ENCODE results near the gene OTOG.

The OTOG gene

DNA sequence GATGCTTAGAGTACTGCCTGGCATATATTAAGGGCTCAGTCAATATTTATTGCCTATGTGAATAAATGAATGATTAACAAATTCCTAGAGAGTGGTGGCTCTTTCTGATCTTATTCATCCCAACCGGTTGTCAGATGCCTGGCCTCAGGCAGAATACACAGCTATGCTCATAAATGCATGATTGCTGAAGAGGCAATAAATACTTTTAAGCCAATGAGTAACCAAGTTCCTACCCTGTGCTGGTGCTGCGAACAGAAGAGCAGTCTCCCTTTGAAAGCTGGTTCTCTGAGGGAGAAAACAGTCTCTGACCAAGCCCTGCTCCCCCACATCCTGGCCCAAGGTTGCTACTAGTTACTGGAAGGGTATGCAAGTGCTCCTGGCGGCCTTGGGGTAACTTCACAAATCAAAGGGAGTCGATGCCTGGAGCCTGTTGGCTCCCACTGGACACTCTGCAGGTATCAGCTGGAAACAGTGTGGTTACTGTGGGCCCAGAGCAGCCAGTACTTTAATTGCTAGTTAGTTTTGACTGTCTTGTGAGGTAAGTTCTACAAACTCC lies 5.7 kb upstream of the OTOG start:
- H3K27me3 ChIP-seq (ENCODE audit: control insufficient read depth, insufficient read depth, low read length), result peaks cover 29% of the 10 kb centered on the region
- H3K9me3 ChIP-seq (ENCODE audit: control insufficient read depth, insufficient read depth, low read depth, low read length), result no peaks in the 10 kb centered on the region
- no peak overlapping the region for H3K4me3 ChIP-seq (ENCODE audit: low read depth, low read length)
- H3K36me3 ChIP-seq (ENCODE audit: control insufficient read depth, insufficient read depth, low read length), result no peaks in the 10 kb centered on the region
- H3K4me1 ChIP-seq (ENCODE audit: control insufficient read depth, insufficient read depth, low read length), result peaks cover 15% of the 10 kb centered on the region; the same call in 1 of the 2 replicates
- no peak overlapping the region for H3K9ac ChIP-seq (ENCODE audit: low read length)
- no peak overlapping the region for H3K27ac ChIP-seq (ENCODE audit: low read depth, low read length)

DNA sequence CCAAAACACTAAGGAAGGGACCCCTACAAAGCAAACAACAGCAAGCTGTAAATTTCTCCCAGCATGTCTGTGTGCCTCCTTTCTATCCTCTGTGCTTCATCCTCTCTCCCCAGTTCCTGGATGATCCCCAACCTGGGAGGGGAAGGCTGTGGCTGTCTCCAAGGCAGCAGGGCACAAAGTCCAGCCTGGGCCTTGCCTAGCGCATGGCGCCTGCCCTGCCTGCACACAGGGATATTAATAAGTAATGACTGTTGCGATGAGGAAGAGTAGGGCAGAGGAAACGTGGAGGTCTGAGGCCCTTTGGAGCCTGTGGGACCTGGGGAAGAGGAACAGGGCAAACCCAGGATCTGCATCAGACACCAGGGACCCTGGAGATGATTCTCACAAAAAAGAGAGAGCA lies 4.8 kb upstream of the OTOG start:
- no peak overlapping the region for H3K4me3 ChIP-seq (ENCODE audit: low read depth, low read length)
- H3K27me3 ChIP-seq (ENCODE audit: control insufficient read depth, insufficient read depth, low read length), result peaks cover 30% of the 10 kb centered on the region
- H3K9me3 ChIP-seq (ENCODE audit: control insufficient read depth, insufficient read depth, low read depth, low read length), result no peaks in the 10 kb centered on the region
- no peak overlapping the region for H3K27ac ChIP-seq (ENCODE audit: low read depth, low read length)
- H3K4me1 ChIP-seq (ENCODE audit: control insufficient read depth, insufficient read depth, low read length), result peaks cover 22% of the 10 kb centered on the region
- no peak overlapping the region for H3K9ac ChIP-seq (ENCODE audit: low read length)
- H3K36me3 ChIP-seq (ENCODE audit: control insufficient read depth, insufficient read depth, low read length), result no peaks in the 10 kb centered on the region

- Histone ChIP-seq H3K27ac (ENCODE audit: low read depth, low read length) (no peak overlapping the region), H3K27me3 (ENCODE audit: control insufficient read depth, insufficient read depth, low read length) (peaks cover 38% of the 10 kb centered on the region), H3K36me3 (ENCODE audit: control insufficient read depth, insufficient read depth, low read length) (no peaks in the 10 kb centered on the region), H3K4me3 (ENCODE audit: low read depth, low read length) (no peak overlapping the region; the same call in 1 of the 2 replicates), H3K9ac (ENCODE audit: low read length) (no peak overlapping the region), H3K9me3 (ENCODE audit: control insufficient read depth, insufficient read depth, low read depth, low read length) (no peaks in the 10 kb centered on the region), H3K4me1 (ENCODE audit: control insufficient read depth, insufficient read depth, low read length) (peaks cover 28% of the 10 kb centered on the region)
Measured at GRCh38 chr11:17543041-17543440, 4.0 kb upstream of the OTOG start.

DNA sequence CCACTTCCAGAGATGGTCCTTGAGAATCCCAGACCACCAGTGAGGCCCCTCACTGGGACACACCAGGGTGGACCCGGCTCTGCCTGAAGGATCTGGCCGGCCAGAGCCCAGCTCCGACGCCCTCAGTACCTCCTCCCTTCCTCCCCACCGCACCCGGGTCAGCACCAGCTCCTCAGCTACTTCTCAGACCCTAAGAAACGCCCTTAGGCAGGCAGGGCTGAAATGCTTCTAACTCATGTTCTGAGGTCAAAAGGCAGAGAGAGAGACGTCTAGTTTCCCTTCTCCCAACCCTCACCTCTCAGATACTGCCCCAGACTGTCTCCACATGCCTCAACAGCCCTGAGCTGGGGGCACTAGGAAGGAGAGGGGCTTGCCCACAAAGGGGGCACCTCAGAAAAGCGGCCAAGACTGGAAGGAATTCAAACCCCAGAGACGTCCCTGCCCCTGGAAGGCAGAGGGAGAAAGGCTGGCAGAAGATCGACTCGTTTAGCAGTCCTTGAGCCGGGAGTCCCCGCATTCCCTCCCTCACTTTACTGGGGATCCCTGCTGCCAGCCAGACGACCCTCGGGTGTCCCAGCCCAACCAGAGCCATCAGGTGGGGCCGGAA lies 3.4 kb upstream of the OTOG start:
- Histone ChIP-seq H3K9ac (ENCODE audit: low read length) (peak overlapping the region; percentile 4), H3K27me3 (ENCODE audit: control insufficient read depth, insufficient read depth, low read length) (peaks cover 39% of the 10 kb centered on the region), H3K4me3 (ENCODE audit: low read depth, low read length) (peak overlapping the region; percentile 70), H3K27ac (ENCODE audit: low read depth, low read length) (no peak overlapping the region), H3K9me3 (ENCODE audit: control insufficient read depth, insufficient read depth, low read depth, low read length) (no peaks in the 10 kb centered on the region), H3K36me3 (ENCODE audit: control insufficient read depth, insufficient read depth, low read length) (no peaks in the 10 kb centered on the region), H3K4me1 (ENCODE audit: control insufficient read depth, insufficient read depth, low read length) (peaks cover 31% of the 10 kb centered on the region)

DNA sequence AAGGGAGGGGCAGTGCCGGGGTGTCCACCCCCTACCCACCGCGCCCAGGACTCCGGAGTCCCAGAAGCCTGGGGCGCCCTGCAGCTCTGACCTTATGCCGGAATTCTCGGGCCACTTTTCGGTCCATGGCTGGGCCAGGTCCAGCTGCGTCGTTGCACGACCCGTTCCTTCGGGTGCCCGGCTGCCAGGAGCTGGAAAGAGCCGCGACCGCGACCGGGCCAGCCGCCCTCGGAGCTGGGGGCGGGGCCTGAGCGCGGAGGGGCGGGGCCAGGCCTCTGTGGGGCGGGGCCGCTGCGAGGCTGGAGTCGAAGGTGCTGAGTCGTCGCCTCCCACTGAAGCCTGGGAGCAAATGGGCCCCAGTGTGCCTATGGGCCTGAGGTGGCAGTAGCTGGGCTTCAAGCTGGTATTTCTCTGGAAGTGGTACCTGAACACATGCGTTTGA lies 2.9 kb upstream of the OTOG start, which contains the start of gene USH1C:
Gene USH1C (minus strand): TSS at position 236 of the 442 bp plus-strand sequence. CDS start 109 bp downstream, at position 127.
- peaks cover 31% of the 10 kb centered on the region for H3K4me1 ChIP-seq (ENCODE audit: control insufficient read depth, insufficient read depth, low read length)
- H3K9me3 ChIP-seq (ENCODE audit: control insufficient read depth, insufficient read depth, low read depth, low read length), result no peaks in the 10 kb centered on the region
- peak within 1 kb of the TSS; percentile 4 for H3K9ac ChIP-seq (ENCODE audit: low read length)
- H3K4me3 ChIP-seq (ENCODE audit: low read depth, low read length), result peak within 1 kb of the TSS; percentile 70
- no peaks in the 10 kb centered on the region for H3K36me3 ChIP-seq (ENCODE audit: control insufficient read depth, insufficient read depth, low read length)
- no peak within 1 kb of the TSS for H3K27ac ChIP-seq (ENCODE audit: low read depth, low read length)
- H3K27me3 ChIP-seq (ENCODE audit: control insufficient read depth, insufficient read depth, low read length), result peaks cover 39% of the 10 kb centered on the region

DNA sequence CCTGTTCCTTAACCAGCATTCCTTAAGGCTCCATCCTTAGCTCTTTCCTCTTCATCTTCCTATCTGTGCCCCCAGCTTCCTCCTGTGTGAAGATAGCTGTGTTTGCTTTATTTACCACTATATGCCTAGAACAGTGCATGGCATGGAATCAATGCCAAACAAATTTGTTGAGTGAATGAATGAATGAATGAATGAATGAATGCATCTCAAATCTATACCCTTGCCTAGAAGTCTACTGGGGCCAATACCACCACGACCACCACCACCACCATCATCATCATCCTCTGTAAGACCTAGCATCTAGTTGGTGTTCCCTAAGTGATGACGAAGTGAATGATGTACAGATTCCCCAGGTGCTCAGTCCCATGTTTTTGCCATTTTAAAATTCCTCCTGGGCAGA lies 819 bp upstream of the OTOG start:
- Histone ChIP-seq H3K27me3 (ENCODE audit: control insufficient read depth, insufficient read depth, low read length) (peaks cover 39% of the 10 kb centered on the region), H3K9ac (ENCODE audit: low read length) (no peak overlapping the region), H3K4me1 (ENCODE audit: control insufficient read depth, insufficient read depth, low read length) (peaks cover 24% of the 10 kb centered on the region), H3K4me3 (ENCODE audit: low read depth, low read length) (no peak overlapping the region), H3K27ac (ENCODE audit: low read depth, low read length) (no peak overlapping the region), H3K9me3 (ENCODE audit: control insufficient read depth, insufficient read depth, low read depth, low read length) (no peaks in the 10 kb centered on the region), H3K36me3 (ENCODE audit: control insufficient read depth, insufficient read depth, low read length) (no peaks in the 10 kb centered on the region)

GRCh38 chr11:17547932-17548331 lies 873 bp downstream of the OTOG start:
- H3K27ac ChIP-seq (ENCODE audit: low read depth, low read length), result no peak overlapping the region
- H3K4me3 ChIP-seq (ENCODE audit: low read depth, low read length), result peak overlapping the region; percentile 54; the same call in 1 of the 2 replicates
- H3K4me1 ChIP-seq (ENCODE audit: control insufficient read depth, insufficient read depth, low read length), result peaks cover 24% of the 10 kb centered on the region
- no peaks in the 10 kb centered on the region for H3K9me3 ChIP-seq (ENCODE audit: control insufficient read depth, insufficient read depth, low read depth, low read length)
- peaks cover 31% of the 10 kb centered on the region for H3K27me3 ChIP-seq (ENCODE audit: control insufficient read depth, insufficient read depth, low read length)
- H3K9ac ChIP-seq (ENCODE audit: low read length), result no peak overlapping the region
- H3K36me3 ChIP-seq (ENCODE audit: control insufficient read depth, insufficient read depth, low read length), result no peaks in the 10 kb centered on the region

DNA sequence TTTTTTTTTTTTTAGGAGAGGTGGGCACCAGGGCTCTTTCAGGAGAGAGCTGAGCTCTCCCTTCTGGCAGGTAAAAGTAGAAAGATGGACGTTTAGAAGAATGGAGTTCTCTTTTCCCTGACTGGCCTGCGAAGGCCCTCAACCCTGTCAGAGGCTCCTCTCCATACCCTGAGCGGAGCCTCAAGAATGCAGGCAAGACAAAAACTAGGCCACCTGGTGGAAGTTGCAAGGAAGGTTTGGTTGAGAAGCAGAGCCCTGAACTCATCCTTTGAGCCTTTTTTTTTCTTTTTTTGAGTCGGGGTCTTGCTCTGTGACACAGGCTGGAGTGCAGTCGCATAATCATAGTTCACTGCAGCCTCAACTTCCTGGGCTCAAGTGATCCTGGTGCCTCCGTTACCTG lies 1.4 kb downstream of the OTOG start:
- H3K9ac ChIP-seq (ENCODE audit: low read length), result no peak overlapping the region
- peaks cover 26% of the 10 kb centered on the region for H3K27me3 ChIP-seq (ENCODE audit: control insufficient read depth, insufficient read depth, low read length)
- peaks cover 21% of the 10 kb centered on the region for H3K4me1 ChIP-seq (ENCODE audit: control insufficient read depth, insufficient read depth, low read length)
- H3K27ac ChIP-seq (ENCODE audit: low read depth, low read length), result no peak overlapping the region
- no peaks in the 10 kb centered on the region for H3K9me3 ChIP-seq (ENCODE audit: control insufficient read depth, insufficient read depth, low read depth, low read length)
- no peaks in the 10 kb centered on the region for H3K36me3 ChIP-seq (ENCODE audit: control insufficient read depth, insufficient read depth, low read length)
- H3K4me3 ChIP-seq (ENCODE audit: low read depth, low read length), result no peak overlapping the region

- Histone ChIP-seq H3K4me3 (ENCODE audit: low read depth, low read length) (no peak overlapping the region), H3K36me3 (ENCODE audit: control insufficient read depth, insufficient read depth, low read length) (no peaks in the 10 kb centered on the region), H3K4me1 (ENCODE audit: control insufficient read depth, insufficient read depth, low read length) (peaks cover 16% of the 10 kb centered on the region), H3K9me3 (ENCODE audit: control insufficient read depth, insufficient read depth, low read depth, low read length) (no peaks in the 10 kb centered on the region), H3K27me3 (ENCODE audit: control insufficient read depth, insufficient read depth, low read length) (peaks cover 14% of the 10 kb centered on the region), H3K27ac (ENCODE audit: low read depth, low read length) (no peak overlapping the region), H3K9ac (ENCODE audit: low read length) (no peak overlapping the region)
Measured at GRCh38 chr11:17550450-17551346, 3.6 kb downstream of the OTOG start.

DNA sequence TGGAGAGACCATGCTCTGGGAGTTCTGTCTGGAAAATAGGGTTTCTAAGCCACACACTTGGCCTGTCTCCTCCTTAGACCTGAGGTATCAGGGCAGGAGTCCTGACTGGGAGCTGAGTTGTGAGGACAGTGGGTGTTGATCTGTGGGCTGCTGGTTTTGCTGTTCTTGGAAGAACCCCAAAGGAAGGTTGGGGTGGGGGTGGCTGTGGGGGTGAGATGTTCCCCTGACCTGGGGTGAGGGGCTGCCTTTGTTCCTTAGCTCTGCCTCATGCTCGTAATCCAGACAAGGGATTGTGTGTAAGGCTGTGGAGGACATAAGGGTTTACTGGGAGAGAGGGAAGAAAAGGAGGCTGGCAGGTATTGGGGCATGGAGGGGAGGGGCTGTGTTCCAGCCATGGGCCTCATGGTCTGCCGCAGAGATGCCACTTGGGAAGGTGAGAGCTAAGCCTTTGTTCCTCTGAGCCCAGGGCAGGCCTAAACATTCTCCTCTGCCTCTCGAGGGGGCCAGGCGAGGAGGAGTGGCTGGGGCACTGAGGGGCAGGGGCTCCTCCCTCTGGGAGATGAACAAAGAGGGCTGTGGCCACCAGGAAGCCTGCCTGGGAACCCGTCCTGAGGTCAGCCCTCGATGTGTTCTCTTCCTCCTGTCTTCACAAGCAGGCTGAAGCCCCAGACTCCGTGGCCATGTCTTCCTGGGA lies 4.4 kb downstream of the OTOG start:
- Histone ChIP-seq H3K27ac (ENCODE audit: low read depth, low read length) (no peak overlapping the region), H3K9ac (ENCODE audit: low read length) (no peak overlapping the region), H3K9me3 (ENCODE audit: control insufficient read depth, insufficient read depth, low read depth, low read length) (no peaks in the 10 kb centered on the region), H3K36me3 (ENCODE audit: control insufficient read depth, insufficient read depth, low read length) (no peaks in the 10 kb centered on the region), H3K27me3 (ENCODE audit: control insufficient read depth, insufficient read depth, low read length) (peaks cover 10% of the 10 kb centered on the region), H3K4me1 (ENCODE audit: control insufficient read depth, insufficient read depth, low read length) (peaks cover 16% of the 10 kb centered on the region), H3K4me3 (ENCODE audit: low read depth, low read length) (no peak overlapping the region)
